HG02970 (cell line): ENCODE data around the gene COMMD1.

Experiments used
- ATAC-seq: cut with Tn5 transposase; IDR thresholded peaks from one replicate; pipeline ENCODE4 v1.9.1; 2021; ENCODE audit warnings: mild to moderate bottlenecking, moderate library complexity, moderate number of reproducible peaks; ENCODE audit not compliant: unreplicated experiment, low FRiP score

Gene COMMD1

DNA sequence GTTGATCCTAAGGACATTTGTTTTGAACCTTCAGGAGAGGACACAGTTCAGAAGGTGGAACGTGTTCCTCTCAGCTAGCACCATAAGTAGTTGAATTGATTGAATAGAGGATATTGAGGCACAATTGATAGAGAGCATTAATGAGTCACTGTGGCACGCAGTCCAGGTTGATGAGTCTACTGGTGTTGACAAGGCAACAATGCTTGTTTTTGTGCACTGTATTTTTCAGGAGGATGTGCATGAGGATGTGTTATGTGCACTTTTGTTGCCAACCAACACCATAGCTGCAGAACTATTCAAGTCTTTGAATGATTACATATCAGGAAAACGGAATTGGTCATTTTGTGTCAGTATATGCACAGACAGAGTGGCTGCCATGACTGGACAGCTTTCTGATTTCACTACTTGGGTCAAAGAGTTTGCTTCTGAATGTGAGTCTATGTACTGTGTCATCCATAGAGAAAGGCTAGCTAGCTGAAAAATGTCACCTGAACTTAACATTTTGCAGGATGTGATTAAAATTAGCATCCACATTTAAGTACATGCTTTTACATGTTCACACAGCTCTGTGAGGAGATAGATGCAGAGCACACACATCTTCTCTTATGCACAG lies 150.4 kb downstream of the COMMD1 start:
- no peak for ATAC-seq

GRCh38 chr2:62056341-62056740 lies 150.9 kb downstream of the COMMD1 start:
- no peak for ATAC-seq

DNA sequence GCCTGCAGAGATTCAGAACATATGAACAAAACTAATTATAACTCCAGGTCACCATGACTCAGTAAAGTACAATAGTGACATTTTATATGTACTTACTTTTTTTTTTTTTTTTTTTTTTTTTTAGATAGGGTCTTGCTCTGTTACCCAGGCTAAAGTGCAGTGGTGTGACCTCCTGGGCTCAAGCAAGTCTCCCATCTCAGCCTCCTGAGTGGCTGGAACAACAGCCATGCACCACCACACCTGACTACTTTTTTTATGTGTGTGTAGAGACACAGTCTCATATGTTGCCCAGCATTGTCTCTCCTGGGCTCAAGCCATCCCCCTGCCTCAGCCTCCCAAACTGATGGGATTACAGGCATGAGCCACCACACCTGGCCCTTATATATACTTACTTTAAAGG lies 159.8 kb downstream of the COMMD1 start:
- no peak for ATAC-seq

- no peak for ATAC-seq
These were observed 165.7 kb downstream of the COMMD1 start for GRCh38 chr2:62071126-62071598.

- ATAC-seq = no peak
These were observed 166.5 kb downstream of the COMMD1 start for GRCh38 chr2:62071760-62072680.

DNA sequence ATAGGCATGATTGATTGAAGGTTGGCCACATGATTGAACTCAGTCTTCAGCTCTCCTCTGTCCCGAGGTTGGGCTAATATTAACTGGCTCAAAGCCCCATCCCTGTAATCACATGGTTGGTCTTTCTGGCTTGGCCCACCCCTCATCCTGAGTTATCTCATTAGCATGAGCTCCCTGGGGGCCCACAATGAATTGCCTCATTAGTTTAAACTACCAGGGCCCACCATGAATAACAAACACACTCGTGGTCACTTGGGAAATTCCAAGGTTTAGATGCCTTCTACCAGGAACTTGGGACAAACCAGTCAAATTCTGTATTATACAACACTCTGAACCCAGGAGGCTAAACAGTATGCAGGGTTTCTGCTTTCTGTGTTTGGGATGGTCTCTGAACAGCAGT lies 168.8 kb downstream of the COMMD1 start:
- ATAC-seq = no peak

GRCh38 chr2:62076980-62077638 lies 171.6 kb downstream of the COMMD1 start:
- ATAC-seq = no peak

GRCh38 chr2:62084801-62085200 lies 179.3 kb downstream of the COMMD1 start:
- ATAC-seq = no peak

DNA sequence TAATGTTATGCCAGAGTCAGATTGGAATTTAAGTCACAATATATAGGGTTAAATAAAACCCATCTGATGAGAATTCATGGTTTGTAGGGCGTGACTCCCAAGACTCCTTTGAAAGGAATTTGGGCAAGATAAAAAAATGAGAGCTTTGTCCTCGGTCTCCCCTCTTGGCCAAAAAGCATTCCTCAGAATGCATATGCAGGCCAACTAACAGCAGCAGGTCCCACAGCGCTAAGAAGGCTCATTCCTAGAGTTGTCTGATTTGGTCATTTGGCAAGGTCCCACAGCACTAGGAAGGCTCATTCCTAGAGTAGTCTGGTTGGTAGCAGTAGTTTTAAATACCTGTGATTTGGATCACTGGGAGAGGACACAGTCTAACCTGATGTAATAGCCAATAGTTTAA lies 184.2 kb downstream of the COMMD1 start:
- no peak for ATAC-seq

DNA sequence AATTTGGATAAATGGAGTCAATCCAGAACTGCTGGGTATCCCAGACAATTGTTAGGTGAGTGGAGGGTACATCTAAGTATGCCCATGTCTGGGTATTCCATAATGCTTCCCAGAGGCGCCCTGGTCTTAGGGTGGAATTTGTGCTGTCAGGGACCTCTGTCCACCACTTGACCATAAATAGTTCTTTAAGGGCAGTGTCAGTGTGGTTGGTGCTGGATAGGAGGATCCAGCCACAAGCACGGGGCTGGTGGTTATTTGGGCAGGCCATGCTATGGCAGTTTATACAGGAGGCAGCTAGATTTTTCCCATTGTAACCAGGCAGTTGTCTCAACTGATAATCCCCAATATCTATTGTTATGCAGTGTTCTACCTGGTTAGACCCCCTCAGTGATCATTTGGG lies 186.0 kb downstream of the COMMD1 start:
- ATAC-seq = no peak

GRCh38 chr2:62099050-62099449 lies 193.6 kb downstream of the COMMD1 start:
- peak; percentile 4 for ATAC-seq

- peak; percentile 69 for ATAC-seq
These were observed 194.2 kb downstream of the COMMD1 start for GRCh38 chr2:62099523-62100175.

DNA sequence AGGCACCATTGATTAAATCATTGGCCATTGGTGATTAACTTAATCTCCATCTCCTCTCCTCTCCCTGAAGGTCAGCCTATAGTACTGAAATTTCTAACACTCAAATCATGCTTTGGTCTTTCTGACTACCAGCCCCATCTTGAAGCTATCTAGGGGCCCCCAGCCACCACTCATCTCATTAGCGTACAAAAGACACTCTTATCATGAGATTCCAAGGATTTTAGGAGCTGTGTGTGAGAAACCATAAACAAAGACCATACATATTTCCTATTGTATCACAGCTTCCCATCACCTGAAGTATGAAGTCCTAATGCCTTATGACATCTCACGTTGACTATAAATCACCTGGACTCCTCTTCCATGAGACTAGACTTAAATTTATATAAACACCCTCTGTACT lies 196.4 kb downstream of the COMMD1 start:
- no peak for ATAC-seq

DNA sequence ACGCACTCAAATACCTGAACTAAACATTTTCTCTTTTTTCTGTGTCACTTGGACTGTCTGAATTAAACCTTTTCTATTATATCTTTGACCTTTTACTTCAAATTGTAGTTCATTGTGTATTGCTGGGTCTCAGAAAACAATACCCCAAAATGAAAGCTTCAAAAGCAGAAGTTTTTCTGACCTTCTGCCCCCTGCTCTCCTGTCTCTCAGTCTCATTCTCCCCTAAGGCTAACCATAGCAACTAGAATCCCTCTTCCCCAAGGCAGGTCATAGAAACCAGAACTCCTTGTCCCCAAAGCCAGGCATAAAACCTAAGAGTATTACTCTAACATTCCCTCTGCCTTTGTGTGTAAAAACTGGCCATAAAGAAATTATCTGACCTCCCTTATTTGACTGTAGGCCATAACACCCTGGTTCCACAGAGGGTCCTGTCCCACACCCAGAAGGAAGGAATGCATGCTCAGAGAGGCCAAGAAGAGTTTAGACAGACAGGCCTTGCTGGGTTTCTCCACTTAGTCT lies 197.0 kb downstream of the COMMD1 start:
- no peak for ATAC-seq

DNA sequence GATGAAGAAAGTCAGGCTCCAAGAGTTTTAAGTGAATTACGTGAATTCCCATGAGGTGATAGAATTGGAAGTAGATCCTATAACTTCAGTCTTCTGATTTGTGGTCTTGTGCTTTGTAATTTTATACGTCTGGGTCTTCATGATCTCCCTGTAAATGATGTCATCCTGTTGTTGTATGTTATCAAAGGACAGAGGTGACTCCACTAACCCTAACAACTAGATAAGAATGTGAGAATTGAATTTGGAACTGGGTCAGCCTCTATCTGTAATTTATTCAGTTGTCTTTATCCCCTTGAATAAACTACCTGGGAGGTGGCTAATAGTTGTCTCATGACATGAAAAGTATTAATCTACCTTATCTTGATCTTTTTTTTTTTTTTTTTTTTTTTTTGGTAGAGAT lies 204.1 kb downstream of the COMMD1 start:
- ATAC-seq = no peak

DNA sequence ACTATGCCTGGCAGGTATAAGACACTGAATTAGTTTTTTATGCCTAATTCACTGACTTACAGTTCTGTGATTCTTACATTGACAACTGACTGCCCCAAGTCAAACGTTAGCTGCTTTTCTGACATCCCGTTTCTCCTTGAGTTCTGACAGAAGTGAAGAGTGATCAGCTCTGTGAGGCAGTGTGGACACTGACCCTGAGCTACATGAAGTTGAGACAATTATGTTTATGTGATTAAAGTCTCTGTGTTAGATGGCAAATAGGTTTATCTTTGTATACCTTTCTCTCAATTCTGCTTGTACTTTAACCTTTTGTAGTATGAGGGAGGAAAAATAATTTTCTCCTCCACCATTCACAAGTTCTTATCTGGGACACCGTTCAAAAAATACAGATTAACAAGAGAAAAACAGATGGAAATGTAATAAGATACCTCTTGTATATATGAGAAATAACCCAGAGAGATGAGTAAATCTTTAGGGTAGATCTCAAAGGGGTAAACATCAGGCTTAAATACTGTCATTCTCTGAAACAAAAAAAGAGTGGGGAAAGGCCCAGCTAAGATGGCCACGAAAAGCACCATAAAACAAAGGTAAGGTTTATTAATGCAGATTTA lies 205.0 kb downstream of the COMMD1 start:
- ATAC-seq = no peak

- ATAC-seq = no peak
These were observed 206.7 kb downstream of the COMMD1 start for GRCh38 chr2:62112179-62112578.

DNA sequence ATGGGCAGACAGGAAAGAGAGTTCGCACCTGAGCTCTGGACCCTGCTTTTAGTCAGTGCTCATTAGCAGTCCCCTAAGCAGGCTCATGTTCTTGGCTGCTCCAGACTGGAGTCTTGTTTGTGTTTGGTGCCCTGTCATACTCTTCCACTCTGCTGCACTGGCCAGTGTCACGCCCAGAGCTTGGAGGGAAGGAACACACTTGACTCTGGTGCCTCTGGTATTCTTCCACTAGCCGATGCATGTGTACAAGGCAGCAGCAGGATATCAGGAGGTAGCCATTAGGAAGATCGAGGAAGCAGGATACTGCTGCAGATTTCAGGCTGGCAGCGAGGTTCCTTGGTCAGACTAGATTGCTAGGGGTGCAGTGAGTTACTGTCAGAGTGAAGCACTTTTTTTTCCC lies 209.1 kb downstream of the COMMD1 start:
- no peak for ATAC-seq

- no peak for ATAC-seq
These were observed 211.5 kb downstream of the COMMD1 start for GRCh38 chr2:62116983-62117382.

DNA sequence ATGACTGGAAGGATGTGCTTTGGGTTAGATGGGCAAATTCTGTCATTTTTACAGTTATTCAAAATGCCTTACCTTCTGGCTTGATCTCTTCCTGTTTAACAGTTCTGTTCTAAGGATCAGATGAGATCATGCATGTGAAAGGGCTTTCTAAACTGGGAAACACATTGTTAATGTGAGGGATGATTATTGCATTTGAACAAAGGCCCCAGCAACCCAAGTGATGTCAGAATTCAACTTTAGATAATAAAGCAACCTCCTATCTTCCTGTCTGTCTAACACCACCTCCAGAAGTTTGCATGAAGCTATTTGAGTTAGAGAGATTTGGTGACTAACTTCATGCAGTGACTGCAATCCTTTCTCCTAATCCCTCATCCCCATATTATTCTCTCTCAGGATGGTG lies 212.7 kb downstream of the COMMD1 start:
- no peak for ATAC-seq
